GM12892 (cell line): ENCODE measurements around the gene DNAJC17. TPM values are rescaled to one million over a fixed set of nuclear protein-coding genes. Genes with fewer than 3 reads are reported as not detected.
A peak's percentile ranks its signal among the peaks of the same experiment; 100 is the strongest.

Source experiments
- DNase-seq: peaks from one replicate; pipeline ENCODE4 v3.0.0; 2011; ENCODE audit not compliant: insufficient read length
- FAIRE-seq: peaks from 2 replicates; lab custom pipeline; 2011; peaks lifted over from hg19 to GRCh38; lab: Jason Lieb, UNC
- POLR2A ChIP-seq: IDR thresholded peaks from 2 replicates; pipeline ENCODE4 v1.6.1; 2011; ENCODE audit warnings: low read depth, low read length, control low read depth
- POLR2AphosphoS5 ChIP-seq: IDR thresholded peaks from 2 replicates; pipeline ENCODE4 v1.6.1; 2011; ENCODE audit warnings: low read depth, low read length, control low read depth
- TAF1 ChIP-seq: IDR thresholded peaks from 2 replicates; pipeline ENCODE4 v1.6.1; 2011; ENCODE audit warnings: low read depth, mild to moderate bottlenecking, control low read depth, low read length, borderline replicate concordance
- polyA plus RNA-seq: library from polyadenylated mRNA; unstranded; fragments of >200 nt; gene quantifications from one replicate; pipeline ENCODE4 v1.2.1, GENCODE V29; 2012; ENCODE audit warnings: missing spikeins, inconsistent platforms; ENCODE audit not compliant: missing spikeins

Gene DNAJC17, protein sequence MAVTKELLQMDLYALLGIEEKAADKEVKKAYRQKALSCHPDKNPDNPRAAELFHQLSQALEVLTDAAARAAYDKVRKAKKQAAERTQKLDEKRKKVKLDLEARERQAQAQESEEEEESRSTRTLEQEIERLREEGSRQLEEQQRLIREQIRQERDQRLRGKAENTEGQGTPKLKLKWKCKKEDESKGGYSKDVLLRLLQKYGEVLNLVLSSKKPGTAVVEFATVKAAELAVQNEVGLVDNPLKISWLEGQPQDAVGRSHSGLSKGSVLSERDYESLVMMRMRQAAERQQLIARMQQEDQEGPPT
- 28.2 TPM for polyA plus RNA-seq

DNA sequence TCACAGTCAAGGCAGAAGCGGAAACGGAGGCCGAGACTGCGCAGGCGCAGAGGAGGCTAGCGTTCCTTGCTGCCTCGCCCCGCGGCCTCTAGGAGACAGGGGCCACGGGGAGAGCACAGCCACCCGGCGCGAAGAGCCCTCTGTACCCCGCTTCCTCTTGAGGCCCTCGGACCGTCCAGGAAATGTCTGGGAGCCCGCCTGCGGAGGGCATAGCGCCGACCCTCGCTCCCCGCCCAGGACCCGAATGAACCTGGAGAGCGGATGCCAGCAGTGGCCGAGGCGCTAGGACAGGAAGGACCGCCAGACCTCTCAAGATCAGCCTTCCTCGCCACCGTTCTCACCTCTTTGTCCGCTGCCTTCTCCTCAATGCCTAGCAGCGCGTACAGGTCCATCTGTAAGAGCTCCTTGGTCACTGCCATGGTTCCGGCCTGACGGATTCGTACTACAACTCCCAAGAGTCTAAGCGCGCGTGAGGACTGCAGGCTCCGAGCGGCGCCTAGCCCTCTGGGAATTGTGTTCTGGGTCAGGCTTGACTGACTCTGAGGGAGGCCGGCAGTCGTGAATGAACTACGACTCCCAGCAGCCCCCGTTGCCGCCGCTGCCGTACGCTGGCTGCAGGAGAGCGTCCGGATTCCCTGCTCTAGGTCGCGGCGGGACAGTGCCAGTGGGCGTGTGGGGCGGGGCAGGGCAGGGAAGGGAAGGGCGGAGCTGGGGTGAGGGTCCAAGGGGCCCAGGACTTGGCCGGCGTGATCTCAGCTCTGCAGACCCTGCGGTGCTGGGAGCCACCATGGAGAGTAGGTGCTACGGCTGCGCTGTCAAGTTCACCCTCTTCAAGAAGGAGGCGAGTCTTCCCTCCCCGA, at the start of gene DNAJC17, which contains the start of gene ZFYVE19:
TSS of gene DNAJC17 (minus strand) at position 446 of the 860 bp plus-strand sequence. CDS start at position 419, 27 bp downstream.
TSS of gene ZFYVE19 (plus strand) at position 62 of the 860 bp plus-strand sequence. CDS start at position 563, 501 bp downstream.
- peak; percentile 82 for DNase-seq
- peak; percentile 69 for TF ChIP-seq POLR2AphosphoS5
- peak; percentile 87 for TF ChIP-seq POLR2A
- TF ChIP-seq TAF1 = peak; percentile 33; the same call in 1 of the 2 replicates
- peak; percentile 96 for FAIRE-seq

DNA sequence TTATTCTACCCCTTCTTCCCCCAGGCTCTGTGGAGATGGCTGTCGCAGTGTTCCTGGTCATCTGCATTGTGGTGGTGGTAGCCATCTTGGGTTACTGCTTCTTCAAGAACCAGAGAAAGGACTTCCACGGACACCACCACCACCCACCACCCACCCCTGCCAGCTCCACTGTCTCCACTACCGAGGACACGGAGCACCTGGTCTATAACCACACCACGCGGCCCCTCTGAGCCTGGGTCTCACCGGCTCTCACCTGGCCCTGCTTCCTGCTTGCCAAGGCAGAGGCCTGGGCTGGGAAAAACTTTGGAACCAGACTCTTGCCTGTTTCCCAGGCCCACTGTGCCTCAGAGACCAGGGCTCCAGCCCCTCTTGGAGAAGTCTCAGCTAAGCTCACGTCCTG, 49.5 kb upstream of the DNAJC17 start:
- FAIRE-seq (no peak), DNase-seq (no peak)
- TF ChIP-seq POLR2AphosphoS5 (no peak), POLR2A (no peak), TAF1 (no peak)

DNA sequence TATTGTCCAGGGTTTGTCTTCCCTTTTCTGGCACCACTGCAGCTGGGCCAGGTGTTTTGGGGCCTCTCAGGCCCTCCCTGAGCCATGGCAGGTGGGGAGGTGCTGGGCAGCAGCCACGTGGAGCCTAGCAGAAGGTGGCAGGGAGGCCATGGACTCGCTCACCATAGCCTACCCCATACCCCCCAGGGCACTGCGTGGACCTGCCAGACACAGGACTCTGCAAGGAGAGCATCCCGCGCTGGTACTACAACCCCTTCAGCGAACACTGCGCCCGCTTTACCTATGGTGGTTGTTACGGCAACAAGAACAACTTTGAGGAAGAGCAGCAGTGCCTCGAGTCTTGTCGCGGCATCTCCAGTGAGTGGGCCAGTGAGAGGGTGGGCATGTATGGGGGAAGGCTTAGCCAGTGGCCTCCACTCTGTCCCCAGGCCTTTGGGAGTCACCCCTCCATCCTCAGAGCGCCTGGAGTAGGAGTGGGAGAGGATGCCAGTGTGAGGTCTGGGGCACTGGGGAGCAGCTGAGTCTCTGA, 48.5 kb upstream of the DNAJC17 start:
- DNase-seq (no peak), FAIRE-seq (no peak)
- no peak for TF ChIP-seq TAF1
- TF ChIP-seq POLR2A = no peak
- no peak for TF ChIP-seq POLR2AphosphoS5

DNA sequence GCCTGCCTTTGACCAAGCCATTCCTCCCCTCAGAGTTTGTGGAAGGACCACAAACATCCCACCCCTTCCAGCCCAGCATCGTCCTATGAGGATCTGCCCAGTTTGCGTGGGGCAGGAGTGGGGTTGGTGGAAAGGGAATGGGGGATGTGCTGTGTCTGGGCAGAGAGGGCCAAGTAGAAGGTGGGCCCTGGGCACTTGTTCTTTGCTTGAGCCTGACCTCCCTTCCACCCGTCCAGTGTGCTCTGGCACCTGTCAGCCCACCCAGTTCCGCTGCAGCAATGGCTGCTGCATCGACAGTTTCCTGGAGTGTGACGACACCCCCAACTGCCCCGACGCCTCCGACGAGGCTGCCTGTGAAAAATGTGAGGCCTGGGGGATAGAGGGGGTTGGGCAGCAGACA, 46.9 kb upstream of the DNAJC17 start:
- TF ChIP-seq POLR2AphosphoS5 (no peak), TAF1 (no peak), POLR2A (no peak)
- DNase-seq = no peak
- FAIRE-seq = no peak

DNA sequence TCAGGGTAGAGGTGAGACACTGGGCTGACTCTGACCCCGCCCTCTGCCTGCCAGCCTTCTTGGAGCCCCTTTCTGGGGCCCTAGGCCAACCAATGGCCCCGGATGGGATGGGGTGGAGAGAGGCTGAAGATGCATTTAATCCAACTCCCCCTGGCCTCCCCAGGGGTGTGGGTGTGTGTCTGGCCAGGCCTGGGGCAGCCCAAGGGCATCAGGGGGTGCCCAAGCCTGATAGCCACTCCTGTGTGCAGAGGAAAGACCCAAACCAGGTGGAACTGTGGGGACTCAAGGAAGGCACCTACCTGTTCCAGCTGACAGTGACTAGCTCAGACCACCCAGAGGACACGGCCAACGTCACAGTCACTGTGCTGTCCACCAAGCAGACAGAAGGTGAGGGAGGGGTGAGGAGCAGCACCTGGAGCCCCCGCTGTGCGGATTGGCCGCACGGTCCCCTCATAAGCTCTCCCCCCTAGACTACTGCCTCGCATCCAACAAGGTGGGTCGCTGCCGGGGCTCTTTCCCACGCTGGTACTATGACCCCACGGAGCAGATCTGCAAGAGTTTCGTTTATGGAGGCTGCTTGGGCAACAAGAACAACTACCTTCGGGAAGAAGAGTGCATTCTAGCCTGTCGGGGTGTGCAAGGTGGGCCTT, 46.1 kb upstream of the DNAJC17 start:
- FAIRE-seq (no peak), DNase-seq (no peak)
- TF ChIP-seq POLR2AphosphoS5 (no peak), TAF1 (no peak), POLR2A (no peak)

DNA sequence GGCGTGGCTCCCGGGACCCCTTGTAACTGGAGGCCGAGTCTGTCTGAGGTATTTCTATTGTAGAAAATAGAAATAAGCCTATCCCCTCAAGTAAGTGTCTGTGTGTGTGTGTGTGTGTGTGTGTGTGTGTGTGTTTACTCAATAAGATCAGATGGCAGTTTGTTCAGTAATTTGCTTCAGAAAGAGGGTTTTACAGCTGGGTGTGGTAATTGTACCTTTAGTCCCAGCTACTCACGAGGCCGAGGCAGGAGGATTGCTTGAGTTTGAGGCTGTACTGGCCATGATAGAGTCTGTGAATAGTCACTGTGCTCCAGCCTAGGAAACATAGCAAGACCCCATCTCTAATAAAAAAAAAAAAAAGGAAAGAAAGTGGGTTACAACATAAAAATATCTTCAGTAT, 45.3 kb upstream of the DNAJC17 start:
- DNase-seq (no peak), FAIRE-seq (no peak)
- no peak for TF ChIP-seq POLR2AphosphoS5

DNA sequence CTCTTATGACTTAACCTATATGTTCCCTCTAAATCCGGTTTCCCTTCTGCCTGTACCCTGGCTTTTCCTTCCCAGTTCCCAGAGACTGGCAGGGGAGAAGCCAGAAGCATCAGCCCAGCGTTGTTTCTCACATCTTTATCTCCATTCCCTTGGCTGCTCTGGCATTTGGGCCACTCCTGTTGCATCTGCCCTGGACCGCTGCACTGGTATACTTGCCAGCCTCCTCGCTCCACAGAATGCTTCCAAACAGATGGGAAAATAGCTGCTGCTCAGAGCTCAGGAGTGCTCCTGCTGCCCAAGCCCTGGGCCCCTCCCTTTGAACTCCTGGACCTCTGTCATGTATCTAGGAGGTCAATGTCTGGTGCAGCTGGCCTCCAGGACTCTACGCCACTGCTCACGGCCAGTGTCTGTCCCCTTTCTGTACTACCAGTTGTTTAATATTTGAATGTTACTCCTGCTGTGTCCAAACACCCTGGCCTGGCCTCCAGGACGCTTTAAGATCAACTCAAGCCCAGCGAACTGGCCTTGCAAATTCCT, 43.4 kb upstream of the DNAJC17 start:
- DNase-seq (no peak), FAIRE-seq (no peak)
- TF ChIP-seq TAF1 (no peak), POLR2AphosphoS5 (no peak), POLR2A (no peak)

DNA sequence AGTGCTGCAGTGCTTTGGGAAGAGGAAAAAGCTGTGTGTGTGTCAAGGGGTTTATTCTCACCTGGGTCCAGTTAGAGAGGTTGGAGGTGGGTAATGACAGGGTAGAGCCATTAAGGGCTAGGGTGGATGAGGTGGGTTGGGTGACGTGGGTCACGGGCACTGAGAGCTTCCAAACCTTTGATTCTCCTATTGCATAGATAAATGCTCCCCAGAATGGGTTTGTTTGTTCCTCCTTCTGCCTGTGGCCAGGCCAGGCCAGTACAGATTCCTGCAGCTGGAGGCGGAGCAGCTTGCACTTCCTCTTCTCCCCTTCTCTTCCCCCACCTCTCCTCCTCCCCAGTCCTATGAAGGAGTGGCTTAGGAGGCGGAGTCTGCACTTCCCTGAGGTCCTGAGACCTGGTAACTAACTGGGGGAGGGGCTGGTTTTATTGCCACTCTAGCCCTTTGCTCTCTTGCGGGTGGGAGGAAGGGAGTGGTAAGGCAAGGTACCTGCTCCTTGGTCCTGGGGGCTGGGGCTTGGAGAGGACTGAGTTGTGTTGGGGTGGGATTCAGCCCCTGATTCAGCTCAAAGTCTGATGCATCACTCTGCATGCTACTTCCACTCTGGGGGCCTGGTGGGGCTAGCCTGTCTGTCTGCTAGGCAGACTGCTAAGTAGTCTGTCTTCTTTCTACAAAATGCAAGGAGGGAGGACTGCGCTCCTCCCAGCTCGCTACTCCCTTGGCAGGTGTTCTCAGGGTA, 40.1 kb upstream of the DNAJC17 start:
- DNase-seq (no peak), FAIRE-seq (peak; percentile 38)
- TF ChIP-seq POLR2A (no peak), POLR2AphosphoS5 (no peak), TAF1 (0 out of 2 replicates have a peak, but pooled peaks have one; percentile 15)

DNA sequence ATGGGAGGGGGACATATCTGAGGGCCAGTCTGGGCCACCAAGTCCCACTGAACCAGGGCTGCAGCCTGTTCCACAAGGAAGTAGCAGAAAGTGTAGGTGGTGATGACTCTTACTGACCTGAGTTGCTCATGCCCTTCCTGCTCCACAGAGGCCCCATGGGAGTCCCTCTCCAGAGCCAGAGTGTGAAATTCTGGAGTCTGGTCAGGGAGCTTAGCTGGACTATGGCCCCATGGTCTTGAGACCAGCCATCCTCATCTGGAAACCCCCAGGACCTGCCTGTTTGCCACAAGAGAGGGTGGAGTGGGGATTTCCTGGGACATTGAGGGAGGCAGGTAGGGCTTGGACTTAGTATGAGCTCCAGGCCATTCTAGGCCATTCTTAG, 39.6 kb upstream of the DNAJC17 start:
- DNase-seq (no peak), FAIRE-seq (peak; percentile 64)
- TF ChIP-seq TAF1 (no peak), POLR2AphosphoS5 (no peak), POLR2A (no peak)

DNA sequence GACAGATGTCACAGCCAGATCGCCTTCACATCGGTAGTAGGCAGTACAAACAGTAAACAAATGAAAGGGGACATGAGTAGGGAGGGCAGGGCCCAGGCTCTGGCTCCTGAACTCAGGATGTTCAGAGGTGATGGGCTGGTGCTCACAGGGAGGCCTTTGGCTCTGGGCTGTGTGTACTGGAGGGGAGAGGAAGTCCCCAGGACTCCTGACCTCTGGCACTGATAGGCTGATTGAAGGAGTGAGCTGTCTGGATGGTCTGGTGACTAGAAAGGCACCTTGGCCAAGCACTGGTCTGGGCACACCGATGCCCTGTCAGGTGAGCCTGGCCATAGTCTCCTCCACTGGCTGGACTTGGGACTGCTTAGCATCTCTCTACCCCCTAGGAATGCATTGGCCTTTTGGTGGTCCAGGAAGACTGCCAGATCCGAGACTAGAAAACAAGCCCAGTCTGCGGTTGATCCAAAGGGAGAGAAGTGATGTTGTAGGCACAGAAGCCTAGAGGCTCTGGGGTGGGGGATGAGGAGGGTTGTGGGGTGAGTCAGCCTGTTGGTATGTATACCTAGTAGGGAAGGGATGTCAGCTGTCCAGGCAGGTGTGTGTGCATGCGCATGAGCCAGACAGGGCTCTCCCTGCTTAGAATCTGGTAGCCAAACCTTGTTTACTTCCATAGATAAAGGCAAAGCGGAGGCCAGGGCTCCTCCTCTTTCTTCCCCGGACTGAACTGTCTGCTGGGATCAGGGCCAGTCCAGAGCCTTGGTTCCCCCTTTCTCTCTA, 38.4 kb upstream of the DNAJC17 start:
- no peak for DNase-seq
- TF ChIP-seq POLR2A = no peak
- TF ChIP-seq TAF1 = no peak
- TF ChIP-seq POLR2AphosphoS5 = no peak
- FAIRE-seq = no peak

DNA sequence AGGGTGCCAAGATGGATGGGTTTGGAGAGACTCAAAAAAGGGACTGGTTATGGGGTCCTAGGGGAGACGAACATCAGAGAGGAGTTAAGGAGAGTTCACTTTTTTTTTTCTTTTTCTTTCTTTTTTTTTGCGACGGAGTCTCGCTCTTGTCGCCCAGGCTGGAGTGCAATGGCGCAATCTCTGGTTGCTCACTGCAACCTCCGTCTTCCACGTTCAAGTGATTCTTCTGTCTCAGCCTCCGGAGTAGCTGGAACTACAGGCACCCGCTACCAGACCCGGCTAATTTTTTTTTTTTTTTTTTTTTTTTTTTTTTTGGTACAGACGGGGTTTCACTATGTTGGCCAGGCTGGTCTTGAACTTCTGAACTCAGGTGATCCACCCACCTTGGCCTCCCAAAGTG, 37.8 kb upstream of the DNAJC17 start:
- DNase-seq = no peak
- no peak for FAIRE-seq

More for the DNA sequence above, 37.8 kb upstream of the DNAJC17 start:
- TF ChIP-seq POLR2AphosphoS5 = no peak
- no peak for TF ChIP-seq POLR2A
- TF ChIP-seq TAF1 = no peak
